ENCODE data around the gene VWA5A. TPM values are rescaled to one million over a fixed set of nuclear protein-coding genes. Genes with fewer than 3 reads are reported as not detected.
A peak's percentile ranks its signal among the peaks of the same experiment; 100 is the strongest.

VWA5A gene
- polyA plus RNA-seq, 1 donor from 2014 or later = 82.2 TPM

DNA sequence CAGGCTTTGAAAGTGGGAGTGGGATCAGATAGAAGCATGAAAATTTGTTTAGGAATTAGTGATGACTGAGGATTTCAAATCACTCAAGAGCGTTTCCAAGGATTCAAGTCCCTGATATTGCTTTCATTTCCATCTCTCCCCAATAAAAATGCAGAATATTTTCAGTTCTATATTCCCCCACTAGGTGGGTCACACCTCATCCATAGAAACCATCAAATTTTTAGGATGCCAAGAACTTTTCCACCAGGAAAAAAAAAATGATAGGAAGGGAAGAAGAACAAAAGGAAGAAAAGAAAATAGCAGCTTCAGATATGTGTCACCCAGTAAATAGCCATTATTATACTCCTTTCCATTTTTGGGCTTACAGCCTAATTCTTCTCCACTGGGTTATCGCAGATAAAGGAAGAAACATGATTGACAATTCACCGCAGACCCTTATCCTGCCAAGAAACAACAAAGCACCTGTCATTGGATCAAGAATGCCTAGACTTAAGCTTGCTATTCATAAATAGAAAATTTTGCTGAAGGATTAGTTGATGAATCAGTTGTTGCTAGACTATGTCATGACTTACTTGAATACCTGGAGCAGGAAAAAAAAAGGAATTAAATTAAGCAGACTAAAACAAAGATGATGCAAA is 37.6 kb downstream of the VWA5A start:
- Histone ChIP-seq H3F3A (ENCODE audit: insufficient read depth, low read length, poor library complexity, severe bottlenecking) (no peaks in the 10 kb centered on the region), H3K4me2 (ENCODE audit: low read length) (peak overlapping the region; percentile 22), H3K27ac (ENCODE audit: low read length) (peak overlapping the region; percentile 64), H2AFZ (ENCODE audit: low read depth, low read length) (no peak overlapping the region), H3K9me3 (ENCODE audit: low read length) (no peaks in the 10 kb centered on the region), H3K9me2 (ENCODE audit: insufficient read depth, low read length) (no peaks in the 10 kb centered on the region), H3K4me3 (ENCODE audit: low read length) (no peak overlapping the region), H3K36me3 (ENCODE audit: insufficient read depth, low read length) (no peaks in the 10 kb centered on the region), H3K79me2 (replicated peaks; ENCODE audit: insufficient read depth, low read length) (no peaks in the 10 kb centered on the region), H3K27me3 (ENCODE audit: insufficient read depth, low read depth, low read length) (no peaks in the 10 kb centered on the region), H4K20me1 (ENCODE audit: insufficient read depth) (no peaks in the 10 kb centered on the region), H3K9ac (ENCODE audit: low read length) (no peak overlapping the region)
- TF ChIP-seq TAF1 (IDR thresholded peaks at IDR 0.05; ENCODE audit: low read depth) = no peak
- peak; percentile 46 for TF ChIP-seq POLR2AphosphoS5 (IDR thresholded peaks at IDR 0.05)
- no peak for TF ChIP-seq MXI1 (conservative IDR thresholded peaks at IDR 0.05; ENCODE audit: poor library complexity, severe bottlenecking)
- TF ChIP-seq EP300 (conservative IDR thresholded peaks at IDR 0.05; ENCODE audit: poor library complexity, severe bottlenecking) = peak; percentile 91
- no peak for TF ChIP-seq REST (IDR thresholded peaks at IDR 0.05; ENCODE audit: borderline replicate concordance)
- peak; percentile 57 for TF ChIP-seq RAD21 (conservative IDR thresholded peaks at IDR 0.05)
- TF ChIP-seq, protein P1, sequence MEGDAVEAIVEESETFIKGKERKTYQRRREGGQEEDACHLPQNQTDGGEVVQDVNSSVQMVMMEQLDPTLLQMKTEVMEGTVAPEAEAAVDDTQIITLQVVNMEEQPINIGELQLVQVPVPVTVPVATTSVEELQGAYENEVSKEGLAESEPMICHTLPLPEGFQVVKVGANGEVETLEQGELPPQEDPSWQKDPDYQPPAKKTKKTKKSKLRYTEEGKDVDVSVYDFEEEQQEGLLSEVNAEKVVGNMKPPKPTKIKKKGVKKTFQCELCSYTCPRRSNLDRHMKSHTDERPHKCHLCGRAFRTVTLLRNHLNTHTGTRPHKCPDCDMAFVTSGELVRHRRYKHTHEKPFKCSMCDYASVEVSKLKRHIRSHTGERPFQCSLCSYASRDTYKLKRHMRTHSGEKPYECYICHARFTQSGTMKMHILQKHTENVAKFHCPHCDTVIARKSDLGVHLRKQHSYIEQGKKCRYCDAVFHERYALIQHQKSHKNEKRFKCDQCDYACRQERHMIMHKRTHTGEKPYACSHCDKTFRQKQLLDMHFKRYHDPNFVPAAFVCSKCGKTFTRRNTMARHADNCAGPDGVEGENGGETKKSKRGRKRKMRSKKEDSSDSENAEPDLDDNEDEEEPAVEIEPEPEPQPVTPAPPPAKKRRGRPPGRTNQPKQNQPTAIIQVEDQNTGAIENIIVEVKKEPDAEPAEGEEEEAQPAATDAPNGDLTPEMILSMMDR (IDR thresholded peaks at IDR 0.05; ENCODE audit: poor library complexity, severe bottlenecking) = peak; percentile 64
- TF ChIP-seq SMC3 (conservative IDR thresholded peaks at IDR 0.05; ENCODE audit: poor library complexity) = peak; percentile 61
- TF ChIP-seq EZH2 (IDR thresholded peaks at IDR 0.05; ENCODE audit: borderline replicate concordance, insufficient read depth, low read length, poor library complexity, severe bottlenecking) = no peak

DNA sequence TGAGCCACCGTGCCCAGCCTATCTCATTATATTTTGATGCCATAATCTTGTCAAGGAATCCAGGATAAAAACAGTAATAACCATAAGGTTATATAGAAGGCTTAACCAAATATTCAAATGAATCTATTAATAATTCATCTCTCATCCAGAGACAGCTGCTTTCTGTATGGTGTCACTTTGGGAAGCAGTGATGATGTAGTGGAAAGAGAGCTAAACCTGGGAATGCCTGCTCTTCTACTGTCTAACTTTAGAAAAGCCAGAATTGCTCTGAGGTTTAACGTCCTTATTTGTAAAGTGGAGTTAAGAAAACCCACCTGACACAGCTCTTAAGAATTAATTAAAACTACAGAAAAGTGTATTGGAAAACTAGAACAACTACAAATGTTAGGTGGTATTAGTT is 38.6 kb downstream of the VWA5A start:
- Histone ChIP-seq H3K36me3 (ENCODE audit: insufficient read depth, low read length) (no peaks in the 10 kb centered on the region), H4K20me1 (ENCODE audit: insufficient read depth) (no peaks in the 10 kb centered on the region), H3K27ac (ENCODE audit: low read length) (peak overlapping the region; percentile 64), H3K4me2 (ENCODE audit: low read length) (no peak overlapping the region), H3K27me3 (ENCODE audit: insufficient read depth, low read depth, low read length) (no peaks in the 10 kb centered on the region), H3K9me2 (ENCODE audit: insufficient read depth, low read length) (no peaks in the 10 kb centered on the region), H2AFZ (ENCODE audit: low read depth, low read length) (no peak overlapping the region), H3K4me3 (ENCODE audit: low read length) (no peak overlapping the region), H3K9me3 (ENCODE audit: low read length) (no peaks in the 10 kb centered on the region), H3K9ac (ENCODE audit: low read length) (no peak overlapping the region), H3K79me2 (replicated peaks; ENCODE audit: insufficient read depth, low read length) (no peaks in the 10 kb centered on the region), H3F3A (ENCODE audit: insufficient read depth, low read length, poor library complexity, severe bottlenecking) (no peaks in the 10 kb centered on the region)
- TF ChIP-seq POLR2AphosphoS5 (IDR thresholded peaks at IDR 0.05) = no peak
- TF ChIP-seq MXI1 (conservative IDR thresholded peaks at IDR 0.05; ENCODE audit: poor library complexity, severe bottlenecking) = no peak

Data from neural cell (in vitro differentiated cells).